Subcutaneous adipose tissue (tissue), 4 donors: ENCODE data around the gene RNFT2. TPM values are rescaled to one million over a fixed set of nuclear protein-coding genes. Genes with fewer than 3 reads are reported as not detected.

ENCODE experiments used
- total RNA-seq, 4 donors: library from RNA; depleted of rRNA; stranded (reverse); fragments of >200 nt; gene quantifications; one replicate each; pipeline ENCODE4 v1.1.0, GENCODE V29; 2016
- TF ChIP-seq, protein P1 (sequence below): fragments of 450-650 bp; IDR thresholded peaks from one replicate; pipeline ENCODE4 v1.5.1; 2016; ENCODE audit warnings: low read depth, mild to moderate bottlenecking, control low read depth, antibody characterized with exemption, moderate library complexity

The RNFT2 gene
- total RNA-seq, 4 donors from 2014 or later = 0.49 to 2.6 (median 1.2) TPM

DNA sequence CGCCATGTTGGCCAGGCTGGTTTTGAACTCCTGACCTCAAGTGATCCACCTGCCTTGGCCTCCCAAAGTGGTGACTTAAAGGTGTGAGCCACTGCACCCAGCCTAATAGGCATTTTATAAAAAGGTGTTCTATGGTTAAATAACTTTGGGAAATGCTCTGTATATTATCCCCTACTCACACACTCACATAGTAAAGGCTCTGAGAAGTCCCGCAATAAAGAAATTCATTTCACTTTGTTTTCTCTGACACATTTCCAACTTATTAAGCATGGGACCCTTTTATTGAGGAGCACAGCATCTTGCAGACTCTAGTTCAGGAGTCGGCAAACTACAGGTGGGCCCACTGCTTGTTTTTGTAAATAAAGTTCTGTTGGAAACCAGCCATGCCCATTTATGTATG is 63.9 kb downstream of the RNFT2 start:
- TF ChIP-seq, protein P1, sequence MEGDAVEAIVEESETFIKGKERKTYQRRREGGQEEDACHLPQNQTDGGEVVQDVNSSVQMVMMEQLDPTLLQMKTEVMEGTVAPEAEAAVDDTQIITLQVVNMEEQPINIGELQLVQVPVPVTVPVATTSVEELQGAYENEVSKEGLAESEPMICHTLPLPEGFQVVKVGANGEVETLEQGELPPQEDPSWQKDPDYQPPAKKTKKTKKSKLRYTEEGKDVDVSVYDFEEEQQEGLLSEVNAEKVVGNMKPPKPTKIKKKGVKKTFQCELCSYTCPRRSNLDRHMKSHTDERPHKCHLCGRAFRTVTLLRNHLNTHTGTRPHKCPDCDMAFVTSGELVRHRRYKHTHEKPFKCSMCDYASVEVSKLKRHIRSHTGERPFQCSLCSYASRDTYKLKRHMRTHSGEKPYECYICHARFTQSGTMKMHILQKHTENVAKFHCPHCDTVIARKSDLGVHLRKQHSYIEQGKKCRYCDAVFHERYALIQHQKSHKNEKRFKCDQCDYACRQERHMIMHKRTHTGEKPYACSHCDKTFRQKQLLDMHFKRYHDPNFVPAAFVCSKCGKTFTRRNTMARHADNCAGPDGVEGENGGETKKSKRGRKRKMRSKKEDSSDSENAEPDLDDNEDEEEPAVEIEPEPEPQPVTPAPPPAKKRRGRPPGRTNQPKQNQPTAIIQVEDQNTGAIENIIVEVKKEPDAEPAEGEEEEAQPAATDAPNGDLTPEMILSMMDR = no peak

GRCh38 chr12:116803013-116803736 is 65.1 kb downstream of the RNFT2 start:
- TF ChIP-seq, protein P1 = no peak

DNA sequence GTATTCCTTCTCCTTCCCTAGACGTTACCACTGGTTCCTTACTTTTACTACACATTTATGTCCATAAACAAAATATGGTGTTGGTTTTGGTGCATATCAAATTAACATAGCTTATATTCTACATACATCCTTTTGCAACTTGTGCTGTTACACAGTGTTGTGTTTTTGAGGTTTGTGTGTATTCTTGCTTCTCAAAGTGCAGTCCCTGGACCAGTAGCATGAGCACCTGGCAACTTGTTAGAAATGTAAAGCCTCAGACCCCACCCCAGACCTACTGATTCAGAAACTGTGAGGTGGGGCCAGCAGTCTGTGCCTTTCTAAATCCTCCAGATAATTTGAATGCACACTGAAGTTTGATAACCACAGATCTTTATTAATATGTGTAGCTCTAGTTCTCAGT is 65.9 kb downstream of the RNFT2 start:
- TF ChIP-seq, protein P1 = no peak

DNA sequence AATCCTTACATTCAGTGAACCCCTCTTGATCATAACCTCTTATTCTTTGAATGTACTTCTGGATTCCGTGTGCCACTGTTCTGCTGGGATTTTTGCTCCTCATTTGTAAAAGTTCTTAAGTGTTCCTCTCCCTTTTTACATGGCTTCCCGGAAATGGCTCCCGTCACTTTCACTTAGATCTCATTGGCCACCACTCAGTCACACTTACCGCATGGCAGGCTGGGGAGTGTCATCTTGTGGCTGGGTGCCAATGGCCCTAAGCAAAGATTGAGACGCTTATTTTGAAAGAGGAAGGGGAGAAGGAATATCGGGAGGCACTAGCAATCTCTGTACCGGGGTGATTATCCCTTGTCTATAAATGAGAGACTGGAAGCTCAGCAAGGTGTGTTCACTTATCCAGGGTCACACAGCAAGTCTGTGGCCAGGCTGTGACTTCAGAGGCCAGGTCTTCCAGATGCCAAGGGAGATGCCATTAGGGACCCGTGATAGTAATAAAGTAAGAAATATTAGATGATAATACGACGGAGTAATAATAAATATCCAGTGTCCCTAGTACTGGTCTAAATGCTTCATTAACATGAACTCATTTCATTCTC is 68.8 kb downstream of the RNFT2 start:
- TF ChIP-seq, protein P1 = no peak

GRCh38 chr12:116807546-116807945 is 69.4 kb downstream of the RNFT2 start:
- TF ChIP-seq, protein P1 = no peak

- TF ChIP-seq, protein P1 = no peak
Observed at GRCh38 chr12:116808113-116809105, 70.3 kb downstream of the RNFT2 start.

DNA sequence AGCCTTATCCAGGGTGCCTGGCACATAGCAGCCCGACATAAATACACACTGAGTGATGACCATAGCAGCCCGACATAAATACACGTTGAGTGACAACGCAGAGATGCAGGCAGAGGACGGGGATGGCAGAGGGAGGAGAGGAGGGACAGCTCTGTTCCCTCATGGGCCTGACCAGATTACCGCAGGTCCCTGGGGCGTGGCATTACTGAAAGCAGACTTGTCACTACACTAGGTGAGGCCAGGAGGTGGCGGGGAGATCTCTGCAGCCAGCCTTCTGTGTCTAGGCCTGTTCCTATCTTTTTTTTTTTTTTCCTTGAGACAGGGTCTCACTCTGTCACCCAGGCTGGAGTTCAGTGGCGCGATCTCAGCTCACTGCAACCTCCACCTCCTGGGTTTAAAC is 74.1 kb downstream of the RNFT2 start:
- TF ChIP-seq, protein P1 = no peak
